Body of pancreas (tissue), 4 donors: ENCODE measurements around the gene ZFP36L1.

ENCODE experiments used
- POLR2A ChIP-seq, 3 donors: fragments of 450-650 bp; IDR thresholded peaks; one replicate each; pipeline ENCODE4 v1.6.1; 2016; ENCODE audit warnings: antibody characterized with exemption in 3 of 3, mild to moderate bottlenecking in 2 of 3
- TF ChIP-seq, protein P1 (sequence below), 7 experiments: fragments of 450-650 bp in 4 of 7; fragments of 200-600 bp in 3 of 7; sonication (generic) in 3 of 7; IDR thresholded peaks; one replicate each; pipeline ENCODE4 v1.5.1; 2016 to 2019; ENCODE audit warnings: antibody characterized with exemption in 7 of 7

DNA sequence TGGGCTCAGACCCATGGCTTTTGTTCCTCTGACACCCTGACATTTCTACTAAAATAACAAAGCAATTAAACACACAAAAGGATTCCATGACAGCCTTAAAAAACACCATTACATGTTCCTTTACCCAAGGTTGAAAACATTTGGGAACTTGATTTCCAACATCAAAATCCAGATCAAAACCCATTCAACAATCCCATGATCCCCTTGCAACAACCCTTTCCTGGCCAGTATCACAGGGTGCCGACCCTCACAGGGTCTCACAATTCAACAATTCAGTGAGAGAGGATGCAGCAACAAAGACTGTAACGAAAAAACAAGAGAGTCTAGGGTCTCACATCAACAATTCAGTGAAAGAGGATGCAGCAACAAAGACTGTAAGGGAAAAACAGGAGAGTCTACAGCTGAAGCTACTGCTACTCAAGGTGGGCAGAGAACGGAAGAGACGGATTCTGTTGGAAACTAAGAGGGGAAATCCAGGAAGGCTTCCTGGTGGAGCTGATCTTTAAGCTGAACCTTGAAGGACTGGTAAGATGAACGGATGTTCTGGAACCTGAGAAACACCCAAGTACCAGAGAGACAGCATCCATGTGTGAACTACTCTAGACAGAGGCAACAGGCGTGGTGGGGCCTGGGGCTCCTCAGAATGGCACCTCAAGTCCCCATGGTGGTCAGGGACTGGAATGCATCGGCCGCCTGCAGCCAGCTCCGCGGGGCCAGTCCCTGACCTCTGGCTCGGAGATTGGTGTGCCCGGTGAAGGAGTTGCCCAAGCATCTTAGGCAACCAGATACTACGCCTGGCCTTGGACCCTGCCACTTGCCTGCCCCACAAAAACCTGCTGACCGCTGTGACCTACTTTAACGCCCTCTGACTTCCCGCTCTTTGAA lies 22.7 kb upstream of the ZFP36L1 start:
- TF ChIP-seq, protein P1, sequence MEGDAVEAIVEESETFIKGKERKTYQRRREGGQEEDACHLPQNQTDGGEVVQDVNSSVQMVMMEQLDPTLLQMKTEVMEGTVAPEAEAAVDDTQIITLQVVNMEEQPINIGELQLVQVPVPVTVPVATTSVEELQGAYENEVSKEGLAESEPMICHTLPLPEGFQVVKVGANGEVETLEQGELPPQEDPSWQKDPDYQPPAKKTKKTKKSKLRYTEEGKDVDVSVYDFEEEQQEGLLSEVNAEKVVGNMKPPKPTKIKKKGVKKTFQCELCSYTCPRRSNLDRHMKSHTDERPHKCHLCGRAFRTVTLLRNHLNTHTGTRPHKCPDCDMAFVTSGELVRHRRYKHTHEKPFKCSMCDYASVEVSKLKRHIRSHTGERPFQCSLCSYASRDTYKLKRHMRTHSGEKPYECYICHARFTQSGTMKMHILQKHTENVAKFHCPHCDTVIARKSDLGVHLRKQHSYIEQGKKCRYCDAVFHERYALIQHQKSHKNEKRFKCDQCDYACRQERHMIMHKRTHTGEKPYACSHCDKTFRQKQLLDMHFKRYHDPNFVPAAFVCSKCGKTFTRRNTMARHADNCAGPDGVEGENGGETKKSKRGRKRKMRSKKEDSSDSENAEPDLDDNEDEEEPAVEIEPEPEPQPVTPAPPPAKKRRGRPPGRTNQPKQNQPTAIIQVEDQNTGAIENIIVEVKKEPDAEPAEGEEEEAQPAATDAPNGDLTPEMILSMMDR (IDR thresholded peaks at IDR 0.05) = no peak
- TF ChIP-seq POLR2A (IDR thresholded peaks at IDR 0.05) = no peak
